ENCODE results near the gene HTR2B.
"Not testable (repeated sequence)": the region's sequence is repeated elsewhere in the genome, so short reads cannot be mapped to it uniquely, and the experiment has no call there.

HTR2B gene

GRCh38 chr2:231140808-231141207 is 16.0 kb upstream of the HTR2B start:
- H3K79me2 ChIP-seq (ENCODE audit: control insufficient read depth, insufficient read depth, low read length, poor library complexity); H3K4ac ChIP-seq (ENCODE audit: low read depth, low read length); H3K79me1 ChIP-seq (ENCODE audit: low read length); H3K27ac ChIP-seq (ENCODE audit: low read depth, low read length); H4K8ac ChIP-seq (ENCODE audit: low read depth, low read length); H2BK5ac ChIP-seq (ENCODE audit: low read depth, low read length, poor library complexity); H3K4me3 ChIP-seq (ENCODE audit: low read depth, low read length); H3K9ac ChIP-seq (ENCODE audit: low read length); H2BK120ac ChIP-seq (ENCODE audit: insufficient read depth, low read length, poor library complexity); H3K36me3 ChIP-seq (ENCODE audit: control insufficient read depth in 1 of 2, insufficient read depth in 2 of 2, low read length in 2 of 2); DNase-seq; H3K27me3 ChIP-seq (ENCODE audit: insufficient read depth, low read length); H3K23ac ChIP-seq (ENCODE audit: low read length); H3K4me1 ChIP-seq (ENCODE audit: control insufficient read depth in 1 of 2, insufficient read depth in 2 of 2, low read length in 2 of 2); H3K14ac ChIP-seq (ENCODE audit: low read length); H4K91ac ChIP-seq (ENCODE audit: low read depth, low read length); H2BK12ac ChIP-seq (ENCODE audit: low read length); H3K9me3 ChIP-seq (ENCODE audit: insufficient read depth, low read depth, low read length); H3K18ac ChIP-seq (ENCODE audit: low read length); H2AK5ac ChIP-seq (ENCODE audit: low read length); H3K4me2 ChIP-seq (ENCODE audit: low read length); H4K12ac ChIP-seq (ENCODE audit: low read depth, low read length); H2AFZ ChIP-seq (ENCODE audit: insufficient read depth, low read length, poor library complexity): not testable (repeated sequence)
- no CpG with 5 or more reads among the region's 8 CpGs for WGBS (ENCODE audit: extremely low coverage, insufficient coverage, insufficient read length)

- no peak overlapping the region for H3K27ac ChIP-seq (ENCODE audit: low read depth, low read length)
- H4K91ac ChIP-seq (ENCODE audit: low read depth, low read length): no peak overlapping the region
- H3K4me2 ChIP-seq (ENCODE audit: low read length): no peak overlapping the region
- no peak overlapping the region for H2BK120ac ChIP-seq (ENCODE audit: insufficient read depth, low read length, poor library complexity)
- DNase-seq: no peak
- H3K79me1 ChIP-seq (ENCODE audit: low read length): no peaks in the 10 kb centered on the region
- no peaks in the 10 kb centered on the region for H3K9me3 ChIP-seq (ENCODE audit: insufficient read depth, low read depth, low read length)
- H3K27me3 ChIP-seq (ENCODE audit: insufficient read depth, low read length): no peaks in the 10 kb centered on the region
- no peak overlapping the region for H3K18ac ChIP-seq (ENCODE audit: low read length)
- no peaks in the 10 kb centered on the region for H3K79me2 ChIP-seq (ENCODE audit: control insufficient read depth, insufficient read depth, low read length, poor library complexity)
- no peak overlapping the region for H2AFZ ChIP-seq (ENCODE audit: insufficient read depth, low read length, poor library complexity)
- peaks cover 4 to 5% of the 10 kb centered on the region in 2 experiments for H3K36me3 ChIP-seq (ENCODE audit: control insufficient read depth in 1 of 2, insufficient read depth in 2 of 2, low read length in 2 of 2)
- no peaks in the 10 kb centered on the region for H3K4me1 ChIP-seq (ENCODE audit: control insufficient read depth in 1 of 2, insufficient read depth in 2 of 2, low read length in 2 of 2)
- H2BK12ac ChIP-seq (ENCODE audit: low read length): no peak overlapping the region
- no peak overlapping the region for H4K12ac ChIP-seq (ENCODE audit: low read depth, low read length)
- H3K14ac ChIP-seq (ENCODE audit: low read length): no peak overlapping the region
- no peak overlapping the region for H3K23ac ChIP-seq (ENCODE audit: low read length)
- no peak overlapping the region for H3K9ac ChIP-seq (ENCODE audit: low read length)
- H2BK5ac ChIP-seq (ENCODE audit: low read depth, low read length, poor library complexity): no peak overlapping the region
- no peak overlapping the region for H3K4ac ChIP-seq (ENCODE audit: low read depth, low read length)
- no peak overlapping the region for H3K4me3 ChIP-seq (ENCODE audit: low read depth, low read length)
- H2AK5ac ChIP-seq (ENCODE audit: low read length): no peak overlapping the region
- no peak overlapping the region for H4K8ac ChIP-seq (ENCODE audit: low read depth, low read length)
Observed at GRCh38 chr2:231139796-231140195, 15.0 kb upstream of the HTR2B start.

- Histone ChIP-seq H3K18ac (ENCODE audit: low read length) (no peak overlapping the region), H4K8ac (ENCODE audit: low read depth, low read length) (no peak overlapping the region), H3K4ac (ENCODE audit: low read depth, low read length) (no peak overlapping the region), H3K14ac (ENCODE audit: low read length) (no peak overlapping the region), H3K4me1 (ENCODE audit: control insufficient read depth in 1 of 2, insufficient read depth in 2 of 2, low read length in 2 of 2) (no peaks in the 10 kb centered on the region), H3K4me3 (ENCODE audit: low read depth, low read length) (no peak overlapping the region), H2AFZ (ENCODE audit: insufficient read depth, low read length, poor library complexity) (no peak overlapping the region), H2BK120ac (ENCODE audit: insufficient read depth, low read length, poor library complexity) (no peak overlapping the region), H4K12ac (ENCODE audit: low read depth, low read length) (no peak overlapping the region), H3K23ac (ENCODE audit: low read length) (no peak overlapping the region), H3K9ac (ENCODE audit: low read length) (no peak overlapping the region), H3K9me3 (ENCODE audit: insufficient read depth, low read depth, low read length) (no peaks in the 10 kb centered on the region), H3K27me3 (ENCODE audit: insufficient read depth, low read length) (no peaks in the 10 kb centered on the region), H3K79me2 (ENCODE audit: control insufficient read depth, insufficient read depth, low read length, poor library complexity) (no peaks in the 10 kb centered on the region), H4K91ac (ENCODE audit: low read depth, low read length) (no peak overlapping the region), H3K79me1 (ENCODE audit: low read length) (no peaks in the 10 kb centered on the region), H2BK12ac (ENCODE audit: low read length) (no peak overlapping the region), H2BK5ac (ENCODE audit: low read depth, low read length, poor library complexity) (no peak overlapping the region), H3K36me3 (ENCODE audit: control insufficient read depth in 1 of 2, insufficient read depth in 2 of 2, low read length in 2 of 2) (peaks cover 4% of the 10 kb centered on the region in 2 experiments), H3K27ac (ENCODE audit: low read depth, low read length) (no peak overlapping the region), H2AK5ac (ENCODE audit: low read length) (no peak overlapping the region), H3K4me2 (ENCODE audit: low read length) (no peak overlapping the region)
- DNase-seq: no peak
- WGBS (ENCODE audit: extremely low coverage, insufficient coverage, insufficient read length): no CpG with 5 or more reads among the region's 8 CpGs
Observed at GRCh38 chr2:231138699-231139098, 13.9 kb upstream of the HTR2B start.

- Histone ChIP-seq H2BK12ac (ENCODE audit: low read length) (no peak overlapping the region), H3K4me1 (ENCODE audit: control insufficient read depth in 1 of 2, insufficient read depth in 2 of 2, low read length in 2 of 2) (no peaks in the 10 kb centered on the region), H3K27ac (ENCODE audit: low read depth, low read length) (no peak overlapping the region), H3K27me3 (ENCODE audit: insufficient read depth, low read length) (no peaks in the 10 kb centered on the region), H3K4me2 (ENCODE audit: low read length) (no peak overlapping the region), H3K4ac (ENCODE audit: low read depth, low read length) (no peak overlapping the region), H2AK5ac (ENCODE audit: low read length) (no peak overlapping the region), H3K23ac (ENCODE audit: low read length) (no peak overlapping the region), H3K79me1 (ENCODE audit: low read length) (no peaks in the 10 kb centered on the region), H2BK120ac (ENCODE audit: insufficient read depth, low read length, poor library complexity) (no peak overlapping the region), H3K9me3 (ENCODE audit: insufficient read depth, low read depth, low read length) (no peaks in the 10 kb centered on the region), H3K18ac (ENCODE audit: low read length) (no peak overlapping the region), H4K8ac (ENCODE audit: low read depth, low read length) (no peak overlapping the region), H3K79me2 (ENCODE audit: control insufficient read depth, insufficient read depth, low read length, poor library complexity) (no peaks in the 10 kb centered on the region), H3K36me3 (ENCODE audit: control insufficient read depth in 1 of 2, insufficient read depth in 2 of 2, low read length in 2 of 2) (peaks cover 2 to 3% of the 10 kb centered on the region in 2 experiments), H2AFZ (ENCODE audit: insufficient read depth, low read length, poor library complexity) (no peak overlapping the region), H3K14ac (ENCODE audit: low read length) (no peak overlapping the region), H3K4me3 (ENCODE audit: low read depth, low read length) (no peak overlapping the region), H2BK5ac (ENCODE audit: low read depth, low read length, poor library complexity) (no peak overlapping the region), H3K9ac (ENCODE audit: low read length) (no peak overlapping the region), H4K91ac (ENCODE audit: low read depth, low read length) (no peak overlapping the region), H4K12ac (ENCODE audit: low read depth, low read length) (no peak overlapping the region)
- peak in 1 of 2 donors; percentile 9 for DNase-seq
- no CpG with 5 or more reads among the region's 1 CpG for WGBS (ENCODE audit: extremely low coverage, insufficient coverage, insufficient read length)
Observed at GRCh38 chr2:231134910-231135655, 10.2 kb upstream of the HTR2B start.
